GM12878 (cell line): ENCODE data around the gene SALL1. TPM values are rescaled to one million over a fixed set of nuclear protein-coding genes. Genes with fewer than 3 reads are reported as not detected.

Experiments used
- ASH2L ChIP-seq: fragments of 300-600, 200-600 bp; sonication (generic); IDR thresholded peaks from 2 replicates; pipeline ENCODE4 v1.6.1; 2017; ENCODE audit warnings: low read depth, mild to moderate bottlenecking, borderline replicate concordance
- ATF2 ChIP-seq: IDR thresholded peaks from 2 replicates; pipeline ENCODE4 v1.6.1; 2012; ENCODE audit warnings: low read length, inconsistent platforms
- CBFB ChIP-seq: IDR thresholded peaks from 2 replicates; pipeline ENCODE4 v1.6.1; 2016; ENCODE audit warnings: antibody characterized with exemption, low read depth
- GABPA ChIP-seq: IDR thresholded peaks from 2 replicates; pipeline ENCODE4 v1.6.1; 2014; ENCODE audit warnings: antibody characterized with exemption, low read depth, mild to moderate bottlenecking, inconsistent platforms
- HDAC2 ChIP-seq: fragments of 200-600 bp; sonication (generic); IDR thresholded peaks from 2 replicates; pipeline ENCODE4 v1.6.1; 2017
- MEF2B ChIP-seq: fragments of 450-650 bp; IDR thresholded peaks from 2 replicates; pipeline ENCODE4 v1.6.1; 2018; ENCODE audit warnings: mild to moderate bottlenecking, moderate library complexity; ENCODE audit not compliant: partially characterized antibody, poor library complexity, severe bottlenecking
- MTA2 ChIP-seq: fragments of 450-650 bp; IDR thresholded peaks from 2 replicates; pipeline ENCODE4 v1.6.1; 2016; ENCODE audit warnings: low read depth, mild to moderate bottlenecking, moderate library complexity
- SKIL ChIP-seq: fragments of 450-650 bp; IDR thresholded peaks from 2 replicates; pipeline ENCODE4 v1.6.1; 2017; ENCODE audit warnings: mild to moderate bottlenecking, low read depth, inconsistent platforms; ENCODE audit not compliant: poor library complexity, severe bottlenecking
- SMC3 ChIP-seq: IDR thresholded peaks from 2 replicates; pipeline ENCODE4 v1.6.1; 2011; ENCODE audit warnings: low read length, improper control_type of control experiment, borderline replicate concordance
- STAT3 ChIP-seq: IDR thresholded peaks from 2 replicates; pipeline ENCODE4 v1.6.1; 2011; ENCODE audit warnings: low read depth, low read length, improper control_type of control experiment
- TAF1 ChIP-seq: IDR thresholded peaks from 2 replicates; pipeline ENCODE4 v1.6.1; 2011; ENCODE audit warnings: mild to moderate bottlenecking, low read depth, low read length, borderline replicate concordance
- polyA plus RNA-seq, 11 experiments: library from polyadenylated mRNA; depleted of rRNA in 4 of 11; unstranded in 6 of 11; stranded (reverse) in 5 of 11; fragments of >200 nt; fragmentation: Nextera tagmentation in 4 of 11; fragmentation: Illumina TruSeq in 1 of 11; extraction: Ambion mirVana in 4 of 11; extraction: Trizol in 1 of 11; gene quantifications; 1 replicate in 1 of 11; 2 replicates in 10 of 11; pipeline versions ENCODE4 v1.2.1 to v1.2.3, GENCODE V29; 2011 to 2016; ENCODE audit warnings: inconsistent platforms in 2 of 11, missing spikeins in 2 of 11, low read depth in 1 of 11
- total RNA-seq, 4 experiments: library from RNA; depleted of rRNA in 3 of 4; stranded (reverse); fragments of >200 nt in 3 of 4; fragmentation: Illumina TruSeq in 1 of 4; extraction: Trizol in 1 of 4; gene quantifications; 2 replicates each; pipeline versions ENCODE4 v1.2.1 to v1.2.3, GENCODE V29; 2013 to 2021

SALL1 gene
- total and polyA plus RNA-seq, 10 of the 15 experiments (the other 5 are each of a cell fraction or from before 2014, with no cell fraction given) = 0.01 to 0.08 (median 0.03) TPM; not detected in 6

- no peak for TF ChIP-seq SMC3
- TF ChIP-seq ASH2L = no peak
- no peak for TF ChIP-seq GABPA
- TF ChIP-seq ATF2 = no peak
- TF ChIP-seq MTA2 = no peak
- no peak for TF ChIP-seq SKIL
- no peak for TF ChIP-seq CBFB
- TF ChIP-seq MEF2B = no peak
- TF ChIP-seq TAF1 = no peak
- TF ChIP-seq STAT3 = no peak
- no peak for TF ChIP-seq HDAC2
Measured at GRCh38 chr16:51163366-51163765, 12.3 kb upstream of the SALL1 start (continued).
